ENCODE data around the gene ABHD16B.
"Not testable (repeated sequence)": the region's sequence is repeated elsewhere in the genome, so short reads cannot be mapped to it uniquely, and the experiment has no call there.

Gene ABHD16B

DNA sequence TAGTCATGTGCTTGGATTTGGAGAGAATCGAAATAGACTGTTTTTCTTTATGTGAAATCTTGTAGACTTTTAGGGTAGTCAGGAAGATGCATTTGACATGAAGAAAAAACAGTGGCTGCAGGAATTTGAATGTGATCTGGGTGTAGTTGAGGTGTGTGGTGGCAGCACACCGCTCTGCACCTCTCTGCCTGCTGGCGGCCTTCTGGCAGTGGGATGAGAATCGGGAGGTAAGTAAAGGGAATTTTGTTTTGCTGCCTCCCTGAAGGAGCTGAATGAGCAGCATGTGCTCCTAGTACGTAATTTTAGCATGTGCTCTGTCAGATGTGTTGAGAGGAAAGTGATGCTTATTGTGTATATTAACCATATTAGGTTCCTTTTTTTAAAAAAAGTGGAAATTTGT, 7.0 kb downstream of the ABHD16B start:
- Histone ChIP-seq H3K9ac (ENCODE audit: low read depth, low read length) (no peak overlapping the region), H3K4me3 (ENCODE audit: low read length) (no peak overlapping the region), H3K27me3 (ENCODE audit: insufficient read depth, low read length) (no peaks in the 10 kb centered on the region), H3K9me3 (ENCODE audit: insufficient read depth, low read depth, low read length) (no peaks in the 10 kb centered on the region), H3K4me1 (ENCODE audit: insufficient read depth, low read length) (peaks cover 4% of the 10 kb centered on the region; the same call in 1 of the 2 replicates), H3K27ac (ENCODE audit: low read length) (no peak overlapping the region), H3K36me3 (ENCODE audit: insufficient read depth, low read depth, low read length) (peaks cover 46% of the 10 kb centered on the region)

DNA sequence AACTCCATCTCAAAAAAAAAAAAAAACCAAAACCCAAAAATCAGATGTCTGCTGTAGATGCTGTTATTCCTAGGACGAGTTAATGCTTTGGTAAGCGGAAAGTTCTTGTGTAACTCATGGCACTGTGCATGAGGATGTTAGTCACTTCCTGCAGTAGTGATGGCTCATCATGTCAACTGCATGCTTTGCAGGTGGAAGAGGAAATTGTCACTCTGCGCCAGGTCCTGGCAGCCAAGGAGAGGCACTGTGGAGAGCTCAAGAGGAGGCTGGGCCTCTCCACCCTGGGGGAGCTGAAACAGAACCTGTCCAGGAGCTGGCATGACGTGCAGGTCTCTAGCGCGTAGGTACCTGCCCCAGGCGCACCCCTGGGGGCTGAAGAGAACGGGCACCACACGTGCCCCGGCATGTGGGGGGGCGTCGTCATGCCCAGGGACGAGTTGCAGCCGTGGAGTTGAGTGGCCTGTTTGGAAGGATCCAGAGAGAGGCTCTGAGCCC, 12.2 kb downstream of the ABHD16B start:
- Histone ChIP-seq H3K4me1 (ENCODE audit: insufficient read depth, low read length) (no peaks in the 10 kb centered on the region), H3K27ac (ENCODE audit: low read length) (no peak overlapping the region), H3K27me3 (ENCODE audit: insufficient read depth, low read length) (no peaks in the 10 kb centered on the region), H3K9ac (ENCODE audit: low read depth, low read length) (no peak overlapping the region), H3K36me3 (ENCODE audit: insufficient read depth, low read depth, low read length) (peaks cover 81% of the 10 kb centered on the region), H3K9me3 (ENCODE audit: insufficient read depth, low read depth, low read length) (no peaks in the 10 kb centered on the region), H3K4me3 (ENCODE audit: low read length) (no peak overlapping the region)

DNA sequence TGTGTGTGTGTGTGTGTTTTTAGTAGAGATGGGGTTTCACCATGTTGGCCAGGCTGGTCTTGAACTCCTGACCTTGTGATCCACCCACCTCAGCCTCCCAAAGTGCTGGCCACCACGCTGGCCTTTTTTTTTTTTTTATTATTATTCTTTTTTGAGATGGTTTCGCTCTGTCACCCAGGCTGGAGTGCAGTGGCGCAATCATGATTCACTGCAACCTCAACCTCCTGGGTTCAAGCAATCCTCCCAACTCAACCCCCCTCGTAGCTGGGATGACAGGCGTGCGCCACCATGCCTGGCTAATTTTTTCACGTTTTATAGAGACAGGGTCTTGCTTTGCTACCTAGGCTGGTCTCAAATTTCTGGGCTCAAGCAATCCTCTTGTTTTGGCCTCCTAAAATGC, 12.9 kb downstream of the ABHD16B start:
- not testable (repeated sequence) for H3K4me3 ChIP-seq (ENCODE audit: low read length); H3K9ac ChIP-seq (ENCODE audit: low read depth, low read length); H3K9me3 ChIP-seq (ENCODE audit: insufficient read depth, low read depth, low read length); H3K4me1 ChIP-seq (ENCODE audit: insufficient read depth, low read length); H3K27ac ChIP-seq (ENCODE audit: low read length); H3K27me3 ChIP-seq (ENCODE audit: insufficient read depth, low read length)
- peaks cover 81% of the 10 kb centered on the region for H3K36me3 ChIP-seq (ENCODE audit: insufficient read depth, low read depth, low read length)

DNA sequence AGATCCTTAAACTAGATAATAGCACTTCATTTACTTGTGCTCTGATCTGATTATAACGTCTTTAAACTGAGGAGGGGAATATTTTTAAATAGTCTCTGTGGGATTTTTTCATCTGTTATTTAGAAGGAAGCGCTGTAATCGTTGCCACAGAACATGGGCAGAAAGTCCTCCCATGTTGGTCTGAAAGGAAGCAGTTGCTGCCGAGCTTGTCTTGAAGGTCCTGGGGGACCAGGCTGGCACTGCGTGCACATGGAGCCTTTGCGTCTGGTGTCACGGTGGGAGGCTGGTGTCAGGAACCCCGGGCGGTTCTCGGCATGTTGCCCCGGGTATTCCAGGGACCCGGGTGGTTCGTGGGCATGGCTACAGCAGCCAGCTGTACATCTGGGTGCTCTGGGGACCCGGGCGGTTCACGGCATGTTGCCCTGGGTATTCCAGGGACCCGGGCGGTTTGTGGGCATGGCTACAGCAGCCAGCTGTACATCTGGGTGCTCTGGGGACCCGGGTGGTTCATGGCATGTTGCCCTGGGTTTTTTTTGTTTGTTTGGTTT, 15.3 kb downstream of the ABHD16B start:
- no peaks in the 10 kb centered on the region for H3K4me1 ChIP-seq (ENCODE audit: insufficient read depth, low read length)
- no peak overlapping the region for H3K27ac ChIP-seq (ENCODE audit: low read length)
- H3K9me3 ChIP-seq (ENCODE audit: insufficient read depth, low read depth, low read length) = no peaks in the 10 kb centered on the region
- peaks cover 63% of the 10 kb centered on the region for H3K36me3 ChIP-seq (ENCODE audit: insufficient read depth, low read depth, low read length)
- H3K9ac ChIP-seq (ENCODE audit: low read depth, low read length) = no peak overlapping the region
- H3K27me3 ChIP-seq (ENCODE audit: insufficient read depth, low read length) = no peaks in the 10 kb centered on the region
- no peak overlapping the region for H3K4me3 ChIP-seq (ENCODE audit: low read length)

DNA sequence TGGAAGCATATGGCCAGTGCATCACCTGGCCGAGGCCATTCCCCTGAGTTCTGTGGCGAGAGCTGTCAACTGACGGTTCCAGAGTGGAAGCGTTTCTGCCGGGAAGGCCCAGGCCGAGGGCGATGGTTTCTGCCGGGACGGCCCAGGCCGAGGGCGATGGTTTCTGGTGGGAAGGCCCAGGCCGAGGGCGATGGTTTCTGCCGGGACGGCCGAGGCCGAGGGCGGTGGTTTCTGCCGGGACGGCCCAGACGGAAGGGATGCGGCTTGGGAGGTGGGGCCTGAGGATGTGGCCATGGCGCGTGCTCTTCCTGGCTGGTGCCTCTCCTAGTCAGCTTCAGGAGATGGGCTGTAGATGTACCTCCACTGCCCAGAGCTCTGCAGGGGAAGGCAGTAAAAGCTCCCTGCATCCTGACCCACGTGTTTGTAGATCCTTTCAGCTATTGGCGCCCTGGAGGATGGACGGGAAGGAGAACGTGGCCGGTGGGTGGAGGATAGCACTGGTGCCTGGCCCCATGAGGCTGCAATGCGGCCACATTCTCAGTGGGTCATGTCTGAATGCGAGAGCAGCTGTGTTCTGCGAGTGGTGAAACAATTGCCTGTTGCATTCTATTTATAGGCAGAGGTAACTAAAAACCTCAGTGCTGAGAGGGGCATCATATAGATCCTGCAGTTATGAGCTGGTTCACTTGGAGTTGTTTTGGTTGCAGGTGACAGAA, 16.6 kb downstream of the ABHD16B start:
- peaks cover 65% of the 10 kb centered on the region for H3K36me3 ChIP-seq (ENCODE audit: insufficient read depth, low read depth, low read length)
- no peak overlapping the region for H3K4me3 ChIP-seq (ENCODE audit: low read length)
- H3K4me1 ChIP-seq (ENCODE audit: insufficient read depth, low read length) = no peaks in the 10 kb centered on the region
- no peaks in the 10 kb centered on the region for H3K9me3 ChIP-seq (ENCODE audit: insufficient read depth, low read depth, low read length)
- no peak overlapping the region for H3K9ac ChIP-seq (ENCODE audit: low read depth, low read length)
- no peak overlapping the region for H3K27ac ChIP-seq (ENCODE audit: low read length)
- no peaks in the 10 kb centered on the region for H3K27me3 ChIP-seq (ENCODE audit: insufficient read depth, low read length)

DNA sequence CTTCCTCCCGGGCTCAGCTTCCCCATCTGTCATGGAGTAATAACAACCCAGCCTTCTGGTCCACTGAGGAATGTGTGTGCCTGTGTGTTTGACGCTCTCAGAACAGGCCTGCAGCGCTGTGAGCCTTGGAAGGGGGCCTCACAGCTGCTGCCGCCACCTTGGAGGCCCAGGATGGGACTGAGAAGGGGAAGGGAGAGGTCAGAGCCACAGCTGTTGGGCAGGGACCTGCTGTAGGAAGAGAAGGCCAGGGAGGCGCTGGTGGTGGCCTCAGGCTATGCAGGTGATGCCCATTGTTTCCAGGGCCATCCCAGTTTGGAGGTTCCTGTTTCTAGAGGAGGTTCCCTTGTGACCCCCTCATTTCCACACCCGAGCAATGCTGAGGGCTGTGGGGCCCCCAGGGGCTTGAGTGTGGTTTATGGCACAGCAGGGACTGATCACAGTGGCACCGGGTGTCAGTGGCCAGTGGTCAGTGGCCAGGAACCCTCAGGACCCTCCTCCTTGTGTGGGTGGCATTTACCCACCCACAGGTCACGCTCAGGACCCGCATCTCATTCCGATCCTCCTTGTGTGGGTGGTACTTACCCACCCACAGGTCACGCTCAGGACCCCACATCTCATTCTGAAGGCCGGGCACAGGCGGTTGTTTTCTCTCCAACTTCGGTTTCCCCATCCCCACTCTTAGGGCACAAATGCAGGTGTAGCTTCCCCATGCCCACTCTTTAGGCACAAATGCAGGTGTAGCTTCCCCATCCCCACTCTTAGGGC, 17.8 kb downstream of the ABHD16B start:
- Histone ChIP-seq H3K4me1 (ENCODE audit: insufficient read depth, low read length) (no peaks in the 10 kb centered on the region), H3K27ac (ENCODE audit: low read length) (no peak overlapping the region), H3K36me3 (ENCODE audit: insufficient read depth, low read depth, low read length) (peaks cover 69% of the 10 kb centered on the region), H3K9me3 (ENCODE audit: insufficient read depth, low read depth, low read length) (no peaks in the 10 kb centered on the region), H3K4me3 (ENCODE audit: low read length) (no peak overlapping the region), H3K27me3 (ENCODE audit: insufficient read depth, low read length) (no peaks in the 10 kb centered on the region), H3K9ac (ENCODE audit: low read depth, low read length) (no peak overlapping the region)

DNA sequence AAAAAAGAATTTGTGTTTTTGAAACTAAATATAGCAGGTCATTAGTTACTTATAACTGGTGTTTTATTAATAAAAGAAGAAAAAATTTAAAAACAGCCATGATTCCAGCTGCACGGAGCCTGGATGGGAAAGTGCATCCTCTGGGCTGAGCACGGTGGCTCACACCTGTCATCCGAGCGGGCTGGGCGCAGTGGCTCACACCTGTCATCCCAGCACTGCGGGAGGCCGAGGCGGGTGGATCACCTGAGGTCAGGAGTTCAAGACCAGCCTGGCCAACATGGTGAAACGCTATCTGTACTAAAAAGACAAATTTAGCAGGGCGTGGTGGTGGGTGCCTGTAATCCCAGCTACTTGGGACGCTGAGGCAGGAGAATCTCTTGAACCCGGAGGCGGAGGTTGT, 19.6 kb downstream of the ABHD16B start:
- not testable (repeated sequence) for H3K4me3 ChIP-seq (ENCODE audit: low read length); H3K27me3 ChIP-seq (ENCODE audit: insufficient read depth, low read length); H3K9ac ChIP-seq (ENCODE audit: low read depth, low read length); H3K9me3 ChIP-seq (ENCODE audit: insufficient read depth, low read depth, low read length); H3K27ac ChIP-seq (ENCODE audit: low read length); H3K4me1 ChIP-seq (ENCODE audit: insufficient read depth, low read length)
- H3K36me3 ChIP-seq (ENCODE audit: insufficient read depth, low read depth, low read length) = peaks cover 66% of the 10 kb centered on the region

DNA sequence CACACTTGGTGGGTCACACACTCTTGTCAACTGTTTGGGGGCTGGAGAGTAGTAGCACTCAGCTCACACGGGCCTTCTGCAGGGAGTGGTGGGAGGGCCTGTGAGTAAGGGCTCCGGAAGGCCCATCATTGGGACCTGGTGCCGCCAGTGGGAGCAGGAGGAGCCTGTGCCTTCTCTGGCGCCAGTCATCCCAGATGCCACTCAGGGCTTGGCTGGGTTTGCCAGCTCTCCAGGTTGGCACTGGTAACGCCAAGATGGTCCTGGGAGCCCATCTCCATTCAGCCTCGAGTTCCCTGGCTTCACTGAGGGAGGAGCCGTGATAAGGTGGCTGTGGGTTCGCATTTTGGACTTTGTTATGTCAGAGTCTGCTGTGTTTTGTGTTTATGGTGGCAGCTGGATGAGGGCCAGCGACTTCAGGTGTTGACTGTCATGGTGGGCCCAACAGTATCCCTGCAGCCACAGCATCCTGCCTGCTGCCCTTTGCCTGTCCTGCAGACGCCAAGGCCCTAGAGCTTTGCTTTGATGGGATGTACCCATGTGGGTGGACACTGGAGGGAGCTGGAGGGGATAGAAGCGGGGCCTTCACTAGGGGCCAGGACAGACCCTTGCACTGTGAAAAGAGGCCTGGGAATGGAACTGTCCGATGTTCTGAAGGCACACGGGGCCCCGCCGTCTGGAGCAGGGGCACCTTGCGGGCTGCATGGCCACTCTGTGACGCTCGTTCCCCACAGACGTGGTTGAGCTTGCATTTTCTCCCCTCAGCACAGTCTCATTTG, 20.3 kb downstream of the ABHD16B start:
- Histone ChIP-seq H3K9me3 (ENCODE audit: insufficient read depth, low read depth, low read length) (no peaks in the 10 kb centered on the region), H3K36me3 (ENCODE audit: insufficient read depth, low read depth, low read length) (peaks cover 59% of the 10 kb centered on the region)

DNA sequence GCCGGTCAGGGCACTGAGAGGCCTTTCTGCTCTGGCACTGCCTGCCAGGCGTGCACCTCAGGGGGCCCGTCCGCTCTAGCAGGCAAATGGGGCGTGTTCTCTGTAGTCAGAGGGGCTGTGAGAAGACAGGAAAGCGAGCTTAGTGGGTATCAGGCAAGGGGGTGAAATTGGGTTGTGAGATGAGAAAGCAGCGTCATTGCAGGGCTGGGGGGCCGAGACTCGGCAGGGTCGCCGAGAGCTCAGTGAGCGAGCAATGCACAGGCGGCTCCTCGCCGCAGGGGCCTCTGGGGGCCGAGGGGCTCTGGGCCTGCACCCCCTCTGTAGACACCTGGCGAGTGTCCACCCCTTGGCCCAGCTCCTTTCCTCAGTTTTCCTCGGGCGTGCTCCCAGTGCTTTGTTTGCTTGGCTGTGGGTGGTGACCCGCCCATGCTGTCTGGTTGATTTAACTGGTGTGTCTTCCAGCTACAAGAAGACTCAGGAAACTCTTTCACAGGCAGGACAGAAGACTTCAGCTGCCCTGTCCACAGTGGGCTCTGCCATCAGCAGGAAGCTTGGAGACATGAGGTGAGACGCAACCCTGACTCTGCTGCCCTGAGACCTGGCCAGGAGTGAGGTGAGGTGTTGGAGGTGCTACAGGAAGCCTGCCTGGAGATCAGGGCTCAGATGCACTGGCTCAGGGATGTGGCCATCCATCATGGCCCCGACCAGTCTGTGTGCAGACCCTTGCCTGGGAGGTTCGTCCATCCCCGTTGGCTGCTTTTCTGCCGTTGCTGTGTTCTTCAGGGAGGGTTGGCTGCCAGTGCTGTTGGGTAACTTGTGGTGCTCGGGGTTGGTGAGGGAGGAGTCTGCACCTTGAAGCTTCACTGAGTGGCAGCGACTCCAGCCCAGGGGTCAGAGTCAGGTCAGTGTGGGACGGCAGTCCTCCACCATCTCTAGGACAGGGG, 21.2 kb downstream of the ABHD16B start:
- Histone ChIP-seq H3K4me3 (ENCODE audit: low read length) (no peak overlapping the region), H3K9ac (ENCODE audit: low read depth, low read length) (no peak overlapping the region), H3K27me3 (ENCODE audit: insufficient read depth, low read length) (no peaks in the 10 kb centered on the region), H3K4me1 (ENCODE audit: insufficient read depth, low read length) (no peaks in the 10 kb centered on the region), H3K36me3 (ENCODE audit: insufficient read depth, low read depth, low read length) (peaks cover 62% of the 10 kb centered on the region), H3K27ac (ENCODE audit: low read length) (no peak overlapping the region), H3K9me3 (ENCODE audit: insufficient read depth, low read depth, low read length) (no peaks in the 10 kb centered on the region)

More for the DNA sequence above, 20.3 kb downstream of the ABHD16B start:
- Histone ChIP-seq H3K4me1 (ENCODE audit: insufficient read depth, low read length) (no peaks in the 10 kb centered on the region), H3K4me3 (ENCODE audit: low read length) (no peak overlapping the region), H3K27me3 (ENCODE audit: insufficient read depth, low read length) (no peaks in the 10 kb centered on the region), H3K9ac (ENCODE audit: low read depth, low read length) (no peak overlapping the region), H3K27ac (ENCODE audit: low read length) (no peak overlapping the region)

DNA sequence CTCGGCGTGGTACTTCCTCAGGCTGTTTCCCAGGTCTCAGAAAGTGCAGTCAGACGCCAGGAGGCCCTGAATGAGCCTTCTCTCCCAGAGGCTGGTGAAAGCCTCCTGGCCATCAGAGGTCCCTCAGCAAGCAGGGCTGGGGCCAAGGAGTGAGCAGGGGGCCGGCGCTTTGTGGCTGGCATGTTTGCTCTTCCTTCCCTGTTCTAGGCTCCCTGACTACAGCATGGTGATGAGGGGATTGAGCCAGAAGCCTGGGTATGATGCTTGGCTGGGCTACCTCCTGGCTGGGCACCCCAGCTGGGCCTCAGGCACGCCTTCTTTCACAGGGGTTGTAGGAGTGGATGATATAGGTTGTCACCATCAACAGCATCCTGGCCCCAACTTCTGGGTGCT, 21.9 kb downstream of the ABHD16B start:
- Histone ChIP-seq H3K9me3 (ENCODE audit: insufficient read depth, low read depth, low read length) (no peaks in the 10 kb centered on the region), H3K27me3 (ENCODE audit: insufficient read depth, low read length) (no peaks in the 10 kb centered on the region), H3K9ac (ENCODE audit: low read depth, low read length) (no peak overlapping the region), H3K4me1 (ENCODE audit: insufficient read depth, low read length) (no peaks in the 10 kb centered on the region), H3K4me3 (ENCODE audit: low read length) (no peak overlapping the region), H3K27ac (ENCODE audit: low read length) (no peak overlapping the region), H3K36me3 (ENCODE audit: insufficient read depth, low read depth, low read length) (peaks cover 62% of the 10 kb centered on the region)
